ENCODE measurements around the gene SLC1A4.
"Not testable (repeated sequence)": the region's sequence is repeated elsewhere in the genome, so short reads cannot be mapped to it uniquely, and the experiment has no call there.

The SLC1A4 gene

DNA sequence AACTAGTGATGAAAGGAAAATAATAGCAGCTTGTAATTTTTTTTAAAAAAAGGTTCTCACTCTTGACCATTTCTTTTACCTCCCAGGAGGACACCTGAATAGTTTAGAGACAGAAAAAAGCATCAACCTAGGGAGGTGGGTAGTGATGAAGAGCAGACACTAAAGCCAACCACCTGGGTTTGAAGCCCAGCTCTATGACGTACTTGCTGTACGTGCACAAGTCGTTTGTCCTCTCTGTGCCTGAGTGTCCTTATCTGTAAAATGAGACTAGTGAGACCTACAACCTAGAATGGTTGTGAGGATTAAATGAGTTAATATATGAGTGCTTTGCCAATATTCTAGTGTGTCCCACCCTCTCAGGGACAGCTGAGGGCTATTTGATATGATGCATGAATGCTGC lies 5.8 kb downstream of the SLC1A4 start:
- no peak for DNase-seq

DNA sequence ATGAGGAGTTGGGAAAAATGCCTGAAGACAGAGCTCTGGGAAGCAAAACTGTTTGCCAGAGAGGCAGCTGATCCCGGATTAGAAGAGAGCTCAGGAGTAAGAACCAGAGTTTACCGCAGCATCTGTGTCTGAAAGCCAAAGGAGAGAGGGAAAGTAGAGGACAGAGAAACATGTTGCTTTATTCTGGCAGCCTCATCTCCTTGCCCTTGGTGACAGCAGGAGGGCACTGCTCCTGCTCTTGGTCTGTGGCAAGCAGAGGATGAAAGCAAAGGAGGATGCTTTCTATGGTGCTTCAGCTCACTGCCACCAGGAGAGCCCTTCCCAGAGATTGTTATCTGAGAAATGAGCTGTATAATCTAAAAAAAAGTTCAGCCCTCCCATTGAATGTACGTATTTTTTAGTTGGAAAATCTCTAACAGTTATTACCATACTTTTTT lies 7.7 kb downstream of the SLC1A4 start:
- no peak for DNase-seq

DNA sequence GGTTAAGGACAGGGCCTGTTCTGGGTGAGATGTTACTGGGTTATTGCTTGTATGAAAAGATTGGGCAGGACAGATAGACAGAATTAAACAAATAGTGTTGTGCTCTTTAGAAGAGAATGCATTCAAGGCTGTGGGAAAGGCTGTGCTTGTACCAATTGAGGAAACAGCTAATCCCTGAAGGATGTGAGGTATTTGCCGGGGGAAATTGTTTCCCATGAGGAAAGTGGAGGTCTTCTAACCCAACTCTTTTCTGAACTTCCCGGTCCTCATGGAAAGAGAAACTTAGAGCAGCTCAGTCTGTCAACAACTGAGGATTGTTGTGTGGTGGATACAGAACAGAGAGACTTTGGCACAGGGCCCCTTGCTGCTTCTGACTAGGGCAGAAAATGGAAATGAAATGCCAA lies 9.5 kb downstream of the SLC1A4 start:
- DNase-seq: no peak

DNA sequence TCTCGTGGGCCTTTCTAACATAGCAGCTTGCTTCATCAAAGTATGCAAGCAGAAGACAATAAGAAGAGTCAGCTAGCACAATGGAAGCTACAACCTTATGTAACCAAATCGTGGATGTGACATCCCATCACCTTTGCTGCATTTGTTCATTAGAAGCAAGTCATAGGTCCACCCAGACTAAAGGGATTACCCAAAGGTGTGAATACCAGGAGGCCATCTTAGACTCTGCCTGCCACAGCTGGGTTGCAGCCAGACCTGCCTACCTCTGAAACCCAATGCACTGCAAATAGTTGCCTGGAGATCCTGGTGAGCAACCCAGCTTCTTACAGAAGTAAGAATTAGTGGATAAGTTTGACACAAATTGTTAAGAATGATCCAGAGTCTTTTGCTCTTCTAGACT lies 10.6 kb downstream of the SLC1A4 start:
- DNase-seq: no peak

DNA sequence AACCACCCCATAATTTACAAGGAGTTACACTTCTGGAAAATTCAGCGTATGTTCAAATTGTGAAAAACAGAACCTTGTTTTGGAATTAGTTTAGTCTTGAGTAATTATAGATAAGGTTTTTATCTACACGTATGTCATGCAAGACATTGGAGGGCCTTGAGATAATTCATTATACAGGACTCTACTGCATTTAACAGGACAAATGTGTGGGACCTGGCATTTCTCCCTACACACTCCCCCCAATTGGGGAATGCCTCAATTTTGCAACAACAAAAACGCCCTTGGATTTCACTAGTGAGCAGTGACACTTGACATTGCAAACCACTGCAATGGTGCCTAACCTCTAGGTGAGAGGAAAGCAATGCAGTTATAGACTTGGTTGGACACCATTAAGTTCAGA lies 11.4 kb downstream of the SLC1A4 start:
- no peak for DNase-seq

DNA sequence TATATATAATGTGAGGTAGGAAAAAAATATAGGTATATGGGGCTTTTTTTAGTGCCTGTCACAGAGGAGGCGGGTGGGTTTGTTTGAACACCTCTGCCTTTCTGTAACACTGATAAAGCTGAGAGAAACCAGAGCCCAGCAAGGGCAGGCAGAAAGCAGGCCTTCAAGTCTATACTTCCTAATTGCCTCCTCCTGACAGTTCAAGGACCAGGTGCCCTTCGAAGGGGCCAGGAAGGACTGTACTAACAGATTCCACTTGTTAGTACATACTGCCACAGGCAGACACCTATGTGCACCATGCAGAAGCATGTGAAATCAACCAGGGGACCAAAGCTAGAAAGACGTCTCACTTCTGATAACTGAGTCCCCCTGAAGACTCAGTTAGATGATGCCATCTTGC lies 13.8 kb downstream of the SLC1A4 start:
- no peak for DNase-seq

DNA sequence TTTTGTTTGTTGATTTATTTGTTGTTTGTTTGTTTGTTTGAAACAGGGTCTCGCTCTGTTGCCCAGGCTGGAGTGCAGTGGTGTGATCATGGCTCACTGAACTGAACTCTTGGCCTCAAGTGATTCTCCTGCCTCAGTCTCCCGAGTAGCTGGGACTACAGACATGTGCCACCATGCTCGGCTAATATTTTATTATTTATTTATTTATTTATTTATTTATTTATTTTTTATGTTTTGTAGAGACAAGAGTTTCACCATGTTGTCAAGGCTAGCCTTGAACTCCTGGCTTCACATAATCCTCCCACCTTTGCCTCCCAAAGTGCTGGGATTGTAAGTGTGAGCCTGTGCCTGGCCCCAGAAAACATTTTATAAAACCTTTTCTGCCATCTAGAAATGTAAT lies 15.0 kb downstream of the SLC1A4 start:
- not testable (repeated sequence) for DNase-seq

DNA sequence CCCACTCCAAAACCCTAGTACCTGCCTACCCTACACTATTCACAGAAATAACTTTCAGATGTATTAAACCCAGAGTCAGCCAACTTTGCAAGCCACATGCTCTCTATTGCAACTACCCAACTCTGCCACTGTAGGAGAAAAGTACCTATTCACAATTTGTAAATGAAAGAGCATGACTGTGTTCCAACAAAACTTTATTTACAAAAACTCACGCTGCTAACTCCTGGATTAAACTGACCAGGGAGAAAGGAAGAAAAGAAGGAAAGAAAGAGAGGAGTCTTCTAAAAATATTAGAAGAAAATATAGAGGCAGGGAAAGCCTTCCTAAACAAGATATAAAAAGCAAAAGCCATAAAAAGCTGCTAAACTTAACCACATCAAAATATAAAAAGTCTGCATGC lies 24.6 kb downstream of the SLC1A4 start:
- DNase-seq: no peak

DNA sequence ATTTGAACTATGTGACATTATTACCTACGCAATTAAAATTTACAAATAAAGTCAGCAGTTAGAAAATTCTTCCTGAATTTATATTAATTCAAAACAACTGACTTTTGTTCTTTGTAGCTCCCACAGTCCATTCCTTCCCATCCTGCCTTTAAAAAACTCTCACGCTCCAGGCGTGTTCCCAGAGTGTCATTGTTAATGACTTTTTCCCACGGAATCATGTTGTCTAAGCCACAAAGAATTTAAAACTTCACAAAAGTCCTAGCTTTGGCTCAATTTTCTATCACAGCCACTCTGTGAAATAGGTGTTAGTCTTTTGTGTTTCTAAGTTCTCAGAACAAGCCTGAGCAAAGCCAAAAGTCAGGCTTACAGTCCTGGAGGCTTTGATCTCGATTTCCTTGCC lies 26.5 kb downstream of the SLC1A4 start:
- DNase-seq: no peak

DNA sequence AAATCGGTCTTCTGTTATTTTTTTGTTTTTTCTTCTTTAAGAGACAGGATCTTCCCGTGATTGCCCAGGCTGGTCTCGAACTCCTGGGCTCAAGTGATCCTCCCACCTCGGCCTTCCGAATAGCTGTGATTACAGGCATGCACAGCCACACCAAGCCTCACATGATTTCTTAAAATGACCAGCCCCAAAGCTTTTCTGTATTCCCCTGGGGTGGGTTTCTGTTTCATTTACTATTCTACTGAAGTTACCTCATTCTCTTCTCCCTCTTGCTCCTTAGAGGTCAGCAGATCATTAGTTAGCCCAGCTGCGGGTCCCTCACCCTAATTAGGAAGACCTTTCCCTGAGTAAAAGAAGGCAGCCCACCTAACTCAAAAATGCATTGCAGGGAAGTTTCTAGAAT lies 27.6 kb downstream of the SLC1A4 start:
- DNase-seq: no peak

DNA sequence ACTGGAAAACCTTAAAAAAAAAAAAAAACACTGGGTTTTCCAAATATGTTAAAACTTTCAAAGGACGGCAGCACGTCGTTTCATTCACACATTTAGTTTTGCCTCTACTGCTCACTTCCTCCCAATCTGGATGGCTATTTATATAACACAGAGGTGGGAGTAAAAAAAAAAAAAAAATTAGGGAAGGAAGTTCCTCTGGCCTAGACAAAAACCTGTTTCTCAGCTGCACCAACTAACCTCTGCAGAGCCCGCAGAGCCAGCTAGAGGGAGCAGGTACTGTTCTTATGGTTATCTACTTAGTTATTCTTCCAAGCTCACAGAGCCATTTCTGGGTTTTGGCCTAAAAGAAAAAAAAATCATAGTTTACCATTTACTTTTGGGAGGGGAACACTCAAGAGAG lies 28.1 kb downstream of the SLC1A4 start:
- no peak for DNase-seq

DNA sequence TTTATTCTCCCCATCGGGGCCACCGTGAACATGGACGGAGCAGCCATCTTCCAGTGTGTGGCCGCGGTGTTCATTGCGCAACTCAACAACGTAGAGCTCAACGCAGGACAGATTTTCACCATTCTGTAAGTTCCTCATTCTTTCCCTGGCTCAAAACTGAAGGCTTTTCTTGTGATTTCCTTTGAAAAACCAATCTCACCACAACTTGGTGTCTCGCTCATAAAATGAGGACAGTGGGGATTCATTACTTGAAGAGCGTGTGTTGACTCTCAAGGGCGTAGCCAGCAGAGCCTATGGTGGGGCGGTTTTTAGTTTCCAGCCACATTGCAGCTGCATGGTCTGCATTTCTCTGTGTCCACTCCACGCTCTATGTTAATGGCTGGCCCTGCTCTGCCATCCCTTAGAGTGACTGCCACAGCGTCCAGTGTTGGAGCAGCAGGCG lies 29.0 kb downstream of the SLC1A4 start:
- no peak for DNase-seq

DNA sequence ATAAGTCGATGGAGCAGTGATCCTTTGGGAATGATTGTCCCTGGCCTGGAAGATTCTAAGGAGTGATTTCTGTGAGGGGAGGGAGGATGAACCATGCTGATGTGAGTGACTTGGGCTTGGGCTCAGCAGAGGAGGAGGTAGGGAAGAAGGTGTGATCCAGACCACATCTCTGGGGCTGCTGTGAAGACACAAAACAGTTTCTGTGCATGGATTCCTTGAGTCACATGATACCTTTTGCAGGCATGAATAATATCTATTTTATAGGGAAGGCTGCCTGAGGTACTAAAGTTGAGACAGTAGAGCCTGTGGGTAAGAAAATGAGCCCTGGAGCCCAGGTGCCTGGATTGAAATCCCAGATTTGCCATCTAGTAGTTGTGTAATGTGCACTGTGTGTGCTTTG lies 29.8 kb downstream of the SLC1A4 start:
- no peak for DNase-seq

DNA sequence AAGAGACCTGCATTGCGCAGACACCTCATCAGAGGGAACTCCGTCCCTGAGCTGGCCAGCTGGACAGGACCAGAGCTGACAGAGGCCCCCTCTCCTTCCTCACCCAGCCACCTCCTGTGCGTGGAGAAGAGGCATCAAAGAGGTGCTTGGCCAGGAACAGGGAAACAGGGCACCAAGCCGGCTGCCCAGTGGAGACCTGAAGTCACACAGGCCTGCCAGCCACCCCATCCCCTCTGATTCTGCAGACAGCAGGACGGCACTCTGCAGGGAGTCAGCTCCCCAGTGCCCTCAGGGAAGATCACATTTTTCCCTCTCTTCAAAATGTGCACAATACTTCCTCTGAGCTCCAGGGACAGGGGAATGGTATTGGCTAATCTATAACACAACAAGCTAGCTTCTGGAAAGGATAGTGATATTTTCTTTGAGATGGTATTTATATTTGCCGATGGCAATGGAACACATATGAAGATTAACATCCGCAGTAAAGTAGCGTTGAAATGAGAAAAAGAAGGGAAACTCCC lies 30.5 kb downstream of the SLC1A4 start:
- no peak for DNase-seq

DNA sequence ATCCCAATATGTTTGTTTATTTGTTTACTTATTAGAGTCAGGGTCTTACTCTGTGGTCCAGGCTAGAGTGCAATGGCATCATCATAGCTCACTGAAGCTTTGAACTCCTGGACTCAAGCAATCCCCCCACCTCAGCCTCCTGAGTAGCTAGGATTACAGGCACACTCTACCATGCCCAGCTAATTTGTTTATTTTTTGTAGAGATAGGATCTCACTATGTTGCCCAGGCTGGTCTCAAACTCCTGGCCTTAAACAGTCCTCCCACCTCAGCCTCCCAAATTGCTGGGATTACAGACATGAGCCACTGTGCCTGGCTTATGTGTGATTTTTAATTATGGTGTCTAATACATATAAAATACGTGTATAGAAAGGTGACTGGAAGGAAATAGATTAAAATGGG lies 31.1 kb downstream of the SLC1A4 start:
- not testable (repeated sequence) for DNase-seq

DNA sequence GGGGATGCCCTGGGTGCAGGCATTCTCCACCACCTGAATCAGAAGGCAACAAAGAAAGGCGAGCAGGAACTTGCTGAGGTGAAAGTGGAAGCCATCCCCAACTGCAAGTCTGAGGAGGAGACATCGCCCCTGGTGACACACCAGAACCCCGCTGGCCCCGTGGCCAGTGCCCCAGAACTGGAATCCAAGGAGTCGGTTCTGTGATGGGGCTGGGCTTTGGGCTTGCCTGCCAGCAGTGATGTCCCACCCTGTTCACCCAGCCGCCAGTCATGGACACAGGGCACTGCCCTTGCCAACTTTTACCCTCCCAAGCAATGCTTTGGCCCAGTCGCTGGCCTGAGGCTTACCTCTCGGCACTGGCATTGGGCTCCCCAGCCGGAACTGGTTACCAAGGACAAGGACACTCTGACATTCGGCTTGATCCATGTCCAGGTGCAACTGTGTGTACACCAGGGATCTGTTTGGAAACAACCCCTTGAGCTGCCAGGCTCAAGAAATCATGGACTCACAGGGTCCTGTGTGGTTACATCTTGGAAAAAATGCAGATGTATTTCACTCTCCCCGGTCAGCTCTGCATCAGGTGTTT lies 31.8 kb downstream of the SLC1A4 start:
- no peak for DNase-seq

DNA sequence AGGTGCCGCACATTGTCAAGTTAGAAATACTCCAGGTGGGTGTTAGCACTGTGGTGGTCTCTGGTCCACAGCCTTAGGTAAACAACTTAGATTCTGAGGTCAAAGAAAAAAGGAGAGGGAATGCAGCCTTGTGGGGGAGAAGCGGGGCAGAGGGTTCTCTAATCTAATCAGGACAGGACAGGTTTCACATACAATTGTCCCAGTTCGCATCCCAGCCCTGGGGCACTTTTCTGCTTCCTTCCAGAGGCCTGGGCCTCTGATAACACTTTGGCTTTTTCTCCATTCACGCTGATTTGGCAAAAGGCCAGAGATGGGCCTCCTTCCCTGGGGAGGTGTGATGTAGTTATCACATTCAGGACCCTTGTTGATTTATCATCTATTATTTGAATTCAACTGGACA lies 32.5 kb downstream of the SLC1A4 start:
- DNase-seq: no peak

DNA sequence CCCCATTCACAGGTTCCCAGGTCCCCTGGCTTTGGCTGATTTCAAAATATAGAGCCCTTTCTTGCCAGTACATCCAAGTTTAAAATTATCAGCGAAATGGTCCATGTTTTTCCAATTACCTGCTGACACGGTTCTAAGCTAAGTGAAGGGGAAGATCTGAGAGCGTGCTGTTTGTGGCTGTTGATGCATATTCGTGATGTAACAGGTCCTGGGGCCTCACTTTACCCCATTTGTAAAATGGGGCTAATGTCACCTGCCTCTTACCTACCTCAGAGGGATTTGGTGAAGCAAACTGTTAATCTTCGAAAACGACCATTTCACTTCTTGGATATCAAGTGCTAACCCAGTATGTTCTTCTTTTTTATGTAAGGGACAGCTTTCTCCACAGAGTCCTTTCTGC lies 33.0 kb downstream of the SLC1A4 start:
- no peak for DNase-seq

DNA sequence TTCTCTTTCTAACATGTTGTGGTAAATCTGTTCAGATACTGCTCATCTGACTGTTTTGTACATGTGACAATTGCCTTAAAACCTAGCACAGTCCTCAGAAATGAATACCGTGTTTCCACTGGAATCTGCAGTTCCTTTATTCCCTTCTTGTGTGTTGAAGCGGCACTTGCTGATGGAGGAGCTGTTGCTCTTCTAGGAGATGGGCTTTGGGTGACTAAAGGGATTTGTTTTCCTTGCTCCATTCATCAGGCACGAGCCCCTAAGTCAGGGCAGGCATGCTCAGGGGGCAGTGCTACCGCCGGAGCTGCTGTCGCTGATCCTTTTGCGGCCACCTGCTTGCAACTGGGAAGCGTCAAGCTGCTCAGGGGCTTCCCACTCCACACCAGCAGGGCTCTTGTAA lies 34.5 kb downstream of the SLC1A4 start:
- no peak for DNase-seq

DNA sequence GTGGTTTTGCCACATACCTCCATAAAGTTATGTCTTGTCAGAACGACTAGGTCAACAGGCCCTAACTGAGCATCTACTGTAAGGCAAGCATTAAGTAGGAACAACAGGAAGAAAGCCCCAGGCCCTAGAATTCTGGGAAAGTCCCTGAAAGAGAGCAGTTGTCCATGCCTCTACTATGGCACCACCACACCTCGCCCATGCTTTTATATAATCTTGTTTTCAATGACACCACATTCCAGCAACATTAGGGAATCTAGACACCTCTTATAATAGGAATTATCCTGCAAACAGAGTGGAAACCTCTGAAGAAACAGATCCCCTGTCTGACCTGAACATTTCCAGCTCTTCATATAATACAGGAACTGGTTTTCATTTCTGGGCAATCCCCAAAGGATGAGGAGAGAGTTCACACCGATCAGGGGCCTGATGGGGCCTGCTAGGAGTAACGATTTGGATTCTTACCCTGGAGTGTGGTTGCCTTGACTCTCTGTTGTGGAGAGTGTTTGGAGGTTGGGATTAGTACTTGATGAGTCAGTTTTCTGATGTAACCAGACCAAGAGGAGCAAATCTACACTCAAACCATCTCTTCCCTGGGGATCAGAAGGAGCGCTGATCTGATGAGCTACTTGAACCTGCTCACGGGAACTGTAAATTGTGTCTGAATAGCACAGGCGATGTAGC lies 35.1 kb downstream of the SLC1A4 start:
- DNase-seq: no peak

DNA sequence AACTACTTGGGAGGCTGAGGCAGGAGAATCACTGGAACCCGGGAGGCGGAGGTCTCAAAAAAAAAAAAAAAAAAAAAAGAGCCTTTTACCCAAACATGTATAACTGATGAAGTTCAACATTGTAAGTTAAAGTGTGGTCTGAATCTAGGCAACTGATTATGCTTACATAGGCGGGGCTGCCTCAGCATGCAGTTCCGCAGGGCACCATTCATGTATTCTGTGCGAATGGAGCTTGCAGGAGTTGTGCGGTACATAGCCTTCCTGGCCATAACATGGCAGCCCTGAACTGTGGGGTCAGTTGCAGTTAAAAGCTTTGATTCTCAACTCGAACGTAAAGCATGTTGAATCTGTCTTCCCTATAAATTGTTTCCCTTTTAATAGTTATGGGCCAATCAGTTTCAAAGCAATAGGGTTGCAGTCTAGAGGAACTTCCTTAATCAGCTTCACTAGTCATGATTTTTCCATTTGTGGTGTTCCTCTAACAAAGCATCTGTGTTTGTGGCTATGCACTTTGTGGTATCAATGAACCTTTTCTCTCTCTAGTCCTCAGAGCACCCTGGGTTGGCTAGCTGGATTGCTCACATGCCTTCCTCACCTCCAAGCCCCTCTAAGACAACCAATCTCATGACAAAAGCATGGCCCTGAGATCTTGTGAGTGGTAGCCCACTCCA lies 36.4 kb downstream of the SLC1A4 start:
- DNase-seq: no peak

DNA sequence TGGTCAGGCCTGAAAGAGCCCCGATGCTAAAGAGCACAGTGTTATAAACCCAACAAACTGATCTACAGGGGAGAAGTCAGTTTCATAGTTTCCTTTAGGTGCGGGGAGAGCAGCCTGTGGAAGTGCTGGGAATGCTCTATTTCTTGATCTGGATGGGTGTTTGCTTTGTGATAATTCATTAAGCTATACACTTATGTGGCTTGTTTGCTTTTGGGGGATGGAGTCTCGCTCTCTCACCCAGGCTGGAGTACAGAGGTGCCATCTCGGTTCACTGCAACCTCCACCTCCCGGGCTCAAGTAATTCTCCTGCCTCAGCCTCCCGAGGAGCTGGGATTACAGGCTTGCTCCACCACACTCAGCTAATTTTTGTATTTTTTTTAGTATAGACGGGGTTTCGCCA lies 37.0 kb downstream of the SLC1A4 start:
- no peak for DNase-seq

DNA sequence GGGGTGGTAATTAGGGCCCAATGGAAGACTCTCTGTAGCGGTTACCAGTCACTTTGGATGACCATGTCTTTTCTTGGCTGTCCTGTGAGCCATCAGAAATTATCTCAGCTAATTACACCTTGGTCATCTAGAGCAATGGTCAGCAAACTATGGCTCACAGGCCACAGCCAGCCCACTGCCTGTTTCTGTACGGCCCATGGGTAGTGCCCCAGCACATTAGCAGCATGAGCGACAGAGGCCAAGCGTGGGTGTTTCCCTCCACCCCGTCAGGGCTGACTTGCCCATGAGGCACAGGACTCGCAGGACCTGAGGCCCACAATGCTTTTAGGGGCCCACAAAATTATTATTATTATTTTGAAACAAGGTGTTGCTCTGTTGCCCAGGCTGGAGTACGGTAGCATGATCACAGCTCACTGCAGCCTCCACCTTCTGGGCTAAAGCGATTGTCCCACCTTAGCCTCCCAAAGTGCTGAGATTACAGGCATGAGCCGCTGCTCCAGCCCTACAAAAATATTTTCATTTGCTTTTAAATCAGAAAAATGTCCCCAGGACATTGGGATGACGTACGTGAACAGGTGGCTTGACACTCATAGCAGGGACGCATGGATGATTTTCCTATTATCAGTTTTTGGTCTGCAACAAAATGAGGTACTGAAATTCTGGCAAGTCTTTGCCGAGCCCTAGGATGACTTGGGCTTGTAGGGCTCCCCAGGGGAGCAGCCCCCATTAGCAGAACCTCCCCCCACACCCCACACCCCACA lies 37.7 kb downstream of the SLC1A4 start:
- no peak for DNase-seq

Measured in NCI-H2171 (cell line).